A549 treated with Mapracorat at 1 μM for 4 hours (cell line): ENCODE results near the gene IGDCC3. TPM values are rescaled to one million over a fixed set of nuclear protein-coding genes. Genes with fewer than 3 reads are reported as not detected.

Source experiments
- total RNA-seq: library from RNA; stranded (reverse); fragments of 200-300 nt; extraction: Qiagen RNA extraction; gene quantifications from 5 replicates; pipeline ENCODE4 v1.2.3, GENCODE V29; 2022

IGDCC3 gene
- total RNA-seq: 0.09 to 0.19 TPM (median 0.12 TPM) in 5 replicates

GRCh38 chr15:65377976-65378366 is at the start of gene IGDCC3:
TSS of gene IGDCC3 (minus strand) at chr15:65378002. CDS start at chr15:65377788, 214 bp downstream.

GRCh38 chr15:65304381-65305149 is 73.2 kb downstream of the IGDCC3 start, which contains the start of gene RNU5B-1:
TSS of gene RNU5B-1 (plus strand) at chr15:65304677.

GRCh38 chr15:65286704-65287519 is 90.9 kb downstream of the IGDCC3 start, which contains the start of gene PARP16:
TSS of gene PARP16 (minus strand) at chr15:65286883. CDS start at chr15:65286426, 457 bp downstream.

Other genes starting within 250 kb of the IGDCC3 start
- 24.5 to 29.7 TPM (median 27.7 TPM) in 5 replicates for gene PDCD7, start 244.2 kb downstream of the IGDCC3 start, total RNA-seq
- 37.2 to 54.0 TPM (median 48.0 TPM) in 5 replicates for gene CLPX, start 192.7 kb downstream of the IGDCC3 start, total RNA-seq
- gene CILP, start 166.5 kb downstream of the IGDCC3 start, total RNA-seq: 0.11 to 0.24 TPM (median 0.17 TPM) in 5 replicates
- gene PARP16, start 91.1 kb downstream of the IGDCC3 start, total RNA-seq: 9.2 to 11.7 TPM (median 11.2 TPM) in 5 replicates
- not detected in 5 replicates for gene RNU5A-1, start 82.0 kb downstream of the IGDCC3 start, total RNA-seq
- not detected in 5 replicates for gene RNU5B-1, start 73.3 kb downstream of the IGDCC3 start, total RNA-seq
- 1.7 to 2.4 TPM (median 2.1 TPM) in 5 replicates for gene IGDCC4, start 44.9 kb upstream of the IGDCC3 start, total RNA-seq
- gene DPP8, start 139.7 kb upstream of the IGDCC3 start, total RNA-seq: 17.6 to 33.1 TPM (median 25.9 TPM) in 5 replicates
- 125 to 146 TPM (median 143 TPM) in 5 replicates for gene HACD3, start 152.5 kb upstream of the IGDCC3 start, total RNA-seq
- gene INTS14, start 233.1 kb upstream of the IGDCC3 start, total RNA-seq: 41.2 to 44.3 TPM (median 43.5 TPM) in 5 replicates
- gene SLC24A1, start 243.9 kb upstream of the IGDCC3 start, total RNA-seq: 3.3 to 4.7 TPM (median 4.4 TPM) in 5 replicates